NCI-H526 treated with DMSO at 0.1 percent for 48 hours (cell line): ENCODE data around the gene NF1.
A peak's percentile ranks its signal among the peaks of the same experiment; 100 is the strongest.
"Not testable (repeated sequence)": the region's sequence is repeated elsewhere in the genome, so short reads cannot be mapped to it uniquely, and the experiment has no call there.

Experiments used
- DNase-seq: peaks from one replicate; lab custom pipeline; 2025; lab: John Stamatoyannopoulos, UW

The NF1 gene

GRCh38 chr17:31094600-31095235 lies at the start of gene NF1:
TSS of gene NF1 (plus strand) at chr17:31094977. CDS start at chr17:31095310, 333 bp downstream.
- DNase-seq: peak; percentile 96

GRCh38 chr17:31046856-31047425 lies 47.8 kb upstream of the NF1 start:
- DNase-seq: not testable (repeated sequence)

DNA sequence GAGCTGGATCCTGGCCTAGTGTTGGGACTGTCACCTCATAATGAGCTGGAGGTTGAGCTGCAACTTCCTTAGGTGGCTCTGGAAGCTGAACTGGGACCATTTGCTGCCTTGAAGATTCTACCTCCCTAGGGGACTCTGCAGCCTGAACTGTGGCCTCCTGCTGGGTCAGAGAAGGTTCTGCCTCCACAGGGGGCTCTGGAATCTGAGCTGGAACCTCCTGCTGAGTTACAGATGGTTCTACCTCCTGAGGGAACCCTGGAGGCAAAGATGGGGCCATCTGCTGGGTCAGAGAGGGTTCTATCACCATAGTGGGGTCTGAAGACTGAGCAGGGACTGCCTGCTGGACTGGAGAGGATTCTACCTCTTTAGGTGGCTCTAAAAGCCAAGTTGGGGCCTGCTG lies 46.6 kb upstream of the NF1 start:
- no peak for DNase-seq

DNA sequence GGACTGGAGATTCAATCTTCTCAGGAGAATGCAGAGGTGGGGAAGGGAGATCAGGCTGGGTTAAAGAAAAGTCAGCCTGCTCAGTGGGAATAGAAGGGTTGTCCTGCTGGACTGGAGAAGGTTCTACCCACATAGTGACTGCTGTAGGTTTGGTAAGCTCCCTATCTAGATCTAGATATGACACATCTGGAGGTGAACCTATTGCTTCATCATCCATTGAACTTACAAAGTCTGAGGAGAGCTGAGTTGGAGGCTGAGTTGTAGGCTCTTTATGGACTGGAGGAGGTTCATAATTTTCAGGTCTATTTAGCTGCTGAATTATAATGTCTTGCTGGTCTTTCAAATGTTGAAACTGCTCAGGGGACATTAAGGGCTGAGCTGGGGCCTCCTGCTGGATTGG lies 46.0 kb upstream of the NF1 start:
- DNase-seq: no peak

- no peak for DNase-seq
Measured at GRCh38 chr17:31050948-31051347, 43.8 kb upstream of the NF1 start.

DNA sequence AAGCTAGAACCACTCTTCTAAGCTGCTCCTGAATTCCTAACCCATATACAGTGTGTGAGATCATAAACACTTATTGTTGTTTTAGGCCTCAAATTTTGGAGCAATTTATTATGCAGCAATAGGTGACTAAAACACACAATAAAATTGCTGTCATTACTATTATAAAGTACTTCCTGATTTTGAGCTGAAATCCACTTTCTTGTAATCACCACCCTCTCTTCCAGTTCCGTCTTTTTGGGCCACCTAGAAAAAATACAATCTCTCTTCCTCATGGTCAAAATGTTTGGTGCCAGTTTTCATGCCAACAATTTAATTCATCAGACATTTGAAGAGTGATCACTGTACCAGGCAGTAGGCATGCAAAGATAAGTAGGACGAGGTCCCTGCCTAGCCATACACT lies 43.3 kb upstream of the NF1 start:
- no peak for DNase-seq

DNA sequence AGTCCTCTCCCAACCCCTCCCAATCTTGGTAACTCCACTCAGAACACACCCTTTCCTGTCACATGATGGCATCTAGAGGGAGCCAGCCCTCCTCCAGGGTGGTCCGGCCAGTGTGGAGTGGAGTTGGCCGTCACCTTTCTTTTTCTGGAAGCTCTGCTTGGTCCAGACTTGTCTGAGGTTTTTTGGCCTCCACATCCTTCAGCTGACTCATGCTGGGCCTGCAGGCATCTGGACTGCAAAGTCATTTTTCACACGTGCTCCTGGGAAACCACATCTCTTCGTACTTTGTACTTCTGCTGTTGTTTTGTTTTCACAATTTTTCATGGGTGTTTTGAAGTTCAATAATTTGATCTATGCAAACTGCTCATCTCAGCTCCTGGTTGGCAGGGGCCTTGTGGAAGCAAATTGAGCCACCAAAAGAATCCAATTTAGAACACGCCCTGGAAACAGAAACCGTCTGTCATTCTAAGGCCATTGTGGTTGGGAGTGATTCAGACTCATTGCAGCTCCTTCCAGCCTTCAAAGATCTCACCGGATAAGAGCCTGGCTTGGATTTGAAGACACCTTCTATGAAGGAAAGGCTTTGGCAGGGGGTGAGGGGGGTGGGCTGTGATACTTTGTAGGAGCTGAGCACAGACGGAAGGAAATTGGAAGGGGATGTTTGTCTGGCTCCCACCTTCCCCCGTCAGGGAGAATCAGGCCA lies 42.4 kb upstream of the NF1 start:
- DNase-seq: no peak

GRCh38 chr17:31053071-31053470 lies 41.7 kb upstream of the NF1 start:
- no peak for DNase-seq

DNA sequence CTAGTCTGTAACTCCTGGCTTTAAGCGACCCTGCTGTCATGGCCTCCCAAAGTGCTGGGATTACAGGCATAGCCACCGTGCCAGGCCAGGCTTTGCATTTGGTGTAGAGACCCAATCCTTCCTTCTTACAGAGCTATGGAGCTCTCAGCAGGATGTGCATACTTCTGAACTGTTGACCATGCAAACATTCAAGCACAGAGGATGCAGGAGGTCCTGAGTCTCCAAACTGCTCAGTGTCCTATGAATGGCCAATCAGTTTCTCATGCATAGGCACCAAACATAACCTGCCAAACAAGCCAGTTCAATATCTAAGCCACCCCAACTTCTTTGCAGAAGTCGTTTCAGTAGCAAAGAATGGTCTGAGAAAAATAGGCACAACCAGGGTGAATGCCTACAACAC lies 40.0 kb upstream of the NF1 start:
- no peak for DNase-seq

- no peak for DNase-seq
Measured at GRCh38 chr17:31058976-31059375, 35.8 kb upstream of the NF1 start.

DNA sequence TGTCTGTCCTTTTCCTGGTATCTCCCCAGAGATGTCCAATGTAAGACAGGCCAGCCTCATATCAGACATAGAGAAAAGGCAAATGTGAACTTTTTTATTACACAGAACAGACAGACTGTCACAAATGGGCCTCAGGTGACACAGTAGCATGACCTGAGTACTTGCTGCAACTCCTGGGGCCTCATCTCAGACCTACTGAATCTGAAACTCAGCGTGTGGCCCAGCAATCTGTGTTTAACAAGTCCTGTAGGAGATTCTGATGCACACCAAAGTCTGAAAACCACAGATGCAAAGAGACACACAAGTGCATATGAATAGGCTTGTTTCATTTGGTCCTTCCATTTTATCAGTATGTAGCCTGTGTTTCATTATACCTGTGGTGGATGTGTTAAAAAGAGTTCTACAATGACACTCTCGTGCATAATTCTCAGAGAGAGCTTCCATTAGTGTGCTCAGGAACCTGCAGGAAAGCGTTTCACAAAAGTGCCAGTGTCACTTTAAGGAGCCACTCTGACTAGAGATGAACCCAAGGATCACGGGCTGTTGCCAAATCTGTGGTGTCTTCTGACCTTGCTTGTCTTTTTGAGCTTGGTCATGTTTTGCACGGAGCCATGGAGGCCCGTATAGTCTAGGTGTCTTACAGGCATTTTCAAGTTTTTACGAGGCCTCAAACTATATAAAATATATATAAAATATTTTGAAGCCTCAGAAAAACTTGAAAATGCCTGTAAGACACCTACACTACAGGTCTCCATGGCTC lies 33.8 kb upstream of the NF1 start:
- DNase-seq: no peak

GRCh38 chr17:31061678-31062077 lies 33.1 kb upstream of the NF1 start:
- no peak for DNase-seq

GRCh38 chr17:31062346-31062745 lies 32.4 kb upstream of the NF1 start:
- no peak for DNase-seq

DNA sequence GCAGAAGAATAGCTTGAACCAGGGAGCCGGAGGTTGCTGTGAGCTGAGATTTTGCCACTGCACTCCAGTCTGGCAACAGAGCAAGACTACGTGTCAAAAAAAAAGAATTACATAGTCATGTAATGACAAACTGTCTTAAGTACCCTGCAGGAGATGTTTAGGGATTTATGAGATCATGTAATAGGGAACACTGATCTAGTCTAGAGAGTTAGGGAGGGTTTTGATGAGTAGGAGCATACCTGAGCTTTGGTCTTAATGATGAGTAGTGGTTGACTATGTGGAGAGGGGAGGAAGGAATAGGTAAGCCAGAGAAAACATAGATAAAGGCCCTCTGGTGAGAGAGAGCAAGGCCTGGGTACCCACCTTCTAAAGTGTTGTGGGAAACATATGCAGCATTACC lies 30.1 kb upstream of the NF1 start:
- DNase-seq: no peak

GRCh38 chr17:31067691-31068184 lies 27.0 kb upstream of the NF1 start:
- no peak for DNase-seq

DNA sequence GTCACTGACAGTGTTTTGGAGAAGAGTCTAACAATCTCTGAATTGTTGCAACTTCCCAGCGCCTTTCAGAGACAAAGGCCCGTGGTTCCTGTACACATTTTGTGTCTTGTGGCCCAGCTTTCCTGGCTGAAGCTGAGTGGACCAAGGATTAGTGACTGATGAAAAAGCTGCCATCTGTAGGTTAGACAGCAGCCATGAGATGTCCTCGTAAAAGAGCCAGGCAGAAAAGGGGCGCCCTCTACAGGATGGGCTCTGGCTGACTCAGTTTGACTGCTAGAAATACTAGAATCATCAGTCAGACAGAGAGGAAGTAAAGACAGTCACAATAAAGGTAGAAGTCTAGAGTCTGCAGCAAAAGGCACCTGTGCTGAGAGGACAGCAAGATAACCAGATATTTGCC lies 26.5 kb upstream of the NF1 start:
- DNase-seq: peak; percentile 13

DNA sequence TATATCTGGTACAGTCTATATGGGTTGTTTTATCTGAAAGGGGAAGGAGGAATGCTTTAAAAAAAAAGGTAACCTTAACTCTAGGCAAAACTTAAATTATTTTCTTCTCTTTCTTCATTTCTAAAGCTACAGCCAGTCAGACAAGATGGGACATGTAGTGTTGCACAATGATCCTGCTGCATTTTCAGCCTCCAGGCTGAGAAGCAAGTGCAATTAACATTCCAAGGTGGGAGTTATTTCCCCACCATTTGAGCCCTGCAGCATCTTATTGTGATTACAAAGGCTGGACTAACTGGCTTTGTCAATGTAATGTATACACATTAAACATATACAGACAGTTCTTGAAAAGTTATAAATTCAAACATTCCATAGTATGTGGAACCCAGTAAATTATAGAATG lies 22.6 kb upstream of the NF1 start:
- DNase-seq: no peak

GRCh38 chr17:31073411-31073810 lies 21.4 kb upstream of the NF1 start:
- DNase-seq: no peak

DNA sequence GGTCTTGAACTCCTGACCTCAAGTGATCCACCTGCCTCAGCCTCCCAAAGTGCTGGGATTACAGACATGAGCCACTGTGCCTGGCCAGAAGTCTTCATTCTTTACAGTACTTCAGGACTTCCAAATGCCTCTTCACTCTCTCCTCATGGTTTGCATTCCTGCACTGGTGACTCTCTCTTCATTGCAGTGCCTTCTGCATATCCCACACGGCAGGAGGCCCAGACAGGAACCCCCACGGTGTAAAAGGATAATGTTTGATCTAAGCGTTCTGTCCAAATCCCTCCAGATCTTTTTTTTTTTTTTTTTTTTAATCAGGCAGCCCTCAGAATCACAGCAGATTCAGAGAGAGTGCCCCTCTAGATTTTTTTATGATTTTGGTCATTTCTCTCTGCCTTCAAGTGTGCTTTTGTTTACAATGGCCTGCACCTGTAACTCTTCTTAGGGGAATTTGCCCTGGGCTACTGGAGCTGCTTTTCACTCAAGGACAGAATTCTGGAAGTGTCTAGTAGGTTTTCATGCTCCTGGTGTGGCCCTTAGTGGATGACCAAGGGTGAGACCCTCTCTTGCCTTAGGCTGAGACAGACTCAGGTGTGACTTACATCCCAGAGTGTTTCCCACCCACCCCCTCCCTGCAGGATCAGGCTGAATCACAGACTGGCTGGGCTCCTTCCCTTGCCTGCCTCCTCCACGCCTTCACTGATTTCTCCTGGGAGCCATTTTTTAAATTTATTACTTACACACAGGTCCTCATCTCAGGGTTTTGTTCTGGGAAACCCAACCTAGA lies 19.8 kb upstream of the NF1 start:
- DNase-seq: no peak

- DNase-seq: no peak
Measured at GRCh38 chr17:31078290-31078689, 16.5 kb upstream of the NF1 start.

GRCh38 chr17:31079731-31080130 lies 15.0 kb upstream of the NF1 start:
- no peak for DNase-seq

GRCh38 chr17:31085563-31085962 lies 9.2 kb upstream of the NF1 start:
- DNase-seq: no peak
